ENCODE data around the gene SREBF1. TPM values are rescaled to one million over a fixed set of nuclear protein-coding genes. Genes with fewer than 3 reads are reported as not detected.

The SREBF1 gene
- polyA plus RNA-seq, 3 donors, result 7.6 to 35.9 (median 10.5) TPM

GRCh38 chr17:17846645-17847044 is 9.9 kb upstream of the SREBF1 start:
- H3K4me2 ChIP-seq (replicated peaks; ENCODE audit: extremely low read depth, low read length, poor library complexity, severe bottlenecking), result no peak overlapping the region
- no peaks in the 10 kb centered on the region for H3K27me3 ChIP-seq (ENCODE audit: control insufficient read depth in 2 of 2, insufficient read depth in 2 of 2, low read length in 2 of 2)
- H3K4me3 Mint-ChIP-seq, result no peak overlapping the region
- no peak for DNase-seq
- no peak overlapping the region for H2AFZ ChIP-seq (ENCODE audit: insufficient read depth, low read depth, low read length, poor library complexity, severe bottlenecking)
- no peak overlapping the region for H3K9ac ChIP-seq (ENCODE audit: insufficient read depth, low read length, poor library complexity, severe bottlenecking)
- no peak overlapping the region for H3K4me3 ChIP-seq (replicated peaks in 1 of 3; ENCODE audit: low read depth in 2 of 3, low read length in 3 of 3)
- peaks cover 29 to 35% of the 10 kb centered on the region in 2 donors for H3K4me1 ChIP-seq (ENCODE audit: control insufficient read depth in 1 of 2, insufficient read depth in 2 of 2, low read length in 2 of 2)
- no peaks in the 10 kb centered on the region for H3K27me3 Mint-ChIP-seq (ENCODE audit: low read depth in 3 of 3)
- TF ChIP-seq, protein P1, sequence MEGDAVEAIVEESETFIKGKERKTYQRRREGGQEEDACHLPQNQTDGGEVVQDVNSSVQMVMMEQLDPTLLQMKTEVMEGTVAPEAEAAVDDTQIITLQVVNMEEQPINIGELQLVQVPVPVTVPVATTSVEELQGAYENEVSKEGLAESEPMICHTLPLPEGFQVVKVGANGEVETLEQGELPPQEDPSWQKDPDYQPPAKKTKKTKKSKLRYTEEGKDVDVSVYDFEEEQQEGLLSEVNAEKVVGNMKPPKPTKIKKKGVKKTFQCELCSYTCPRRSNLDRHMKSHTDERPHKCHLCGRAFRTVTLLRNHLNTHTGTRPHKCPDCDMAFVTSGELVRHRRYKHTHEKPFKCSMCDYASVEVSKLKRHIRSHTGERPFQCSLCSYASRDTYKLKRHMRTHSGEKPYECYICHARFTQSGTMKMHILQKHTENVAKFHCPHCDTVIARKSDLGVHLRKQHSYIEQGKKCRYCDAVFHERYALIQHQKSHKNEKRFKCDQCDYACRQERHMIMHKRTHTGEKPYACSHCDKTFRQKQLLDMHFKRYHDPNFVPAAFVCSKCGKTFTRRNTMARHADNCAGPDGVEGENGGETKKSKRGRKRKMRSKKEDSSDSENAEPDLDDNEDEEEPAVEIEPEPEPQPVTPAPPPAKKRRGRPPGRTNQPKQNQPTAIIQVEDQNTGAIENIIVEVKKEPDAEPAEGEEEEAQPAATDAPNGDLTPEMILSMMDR (IDR thresholded peaks at IDR 0.05), result no peak
- H4K20me1 ChIP-seq (ENCODE audit: insufficient read depth, low read length), result no peaks in the 10 kb centered on the region
- peaks cover 29 to 30% of the 10 kb centered on the region in 2 donors for H3K36me3 Mint-ChIP-seq
- no peaks in the 10 kb centered on the region for H3K9me3 Mint-ChIP-seq
- H3K4me1 Mint-ChIP-seq, result peaks cover 34% of the 10 kb centered on the region
- peaks cover 8 to 19% of the 10 kb centered on the region in 2 donors for H3K36me3 ChIP-seq (replicated peaks in 1 of 2; ENCODE audit: control insufficient read depth in 1 of 2, insufficient read depth in 2 of 2, low read length in 2 of 2)
- intact Hi-C loops (cut with micrococcal nuclease), result no loop called here
- WGBS (ENCODE audit: insufficient coverage), result 95% methylated on average over 2 of the region's 8 CpGs
- H3K27ac Mint-ChIP-seq, result no peak overlapping the region
- H3K9me3 ChIP-seq (replicated peaks in 1 of 2; ENCODE audit: control insufficient read depth in 1 of 2, insufficient read depth in 1 of 2, low read length in 2 of 2), result no peaks in the 10 kb centered on the region
- H3K79me2 ChIP-seq (ENCODE audit: insufficient read depth, low read length), result no peaks in the 10 kb centered on the region
- no peak overlapping the region for H3K27ac ChIP-seq (ENCODE audit: low read depth in 1 of 2, low read length in 2 of 2)

GRCh38 chr17:17846003-17846402 is 9.2 kb upstream of the SREBF1 start:
- Histone ChIP-seq H3K9ac (ENCODE audit: insufficient read depth, low read length, poor library complexity, severe bottlenecking) (no peak overlapping the region), H3K9me3 (replicated peaks in 1 of 2; ENCODE audit: control insufficient read depth in 1 of 2, insufficient read depth in 1 of 2, low read length in 2 of 2) (no peaks in the 10 kb centered on the region), H3K27ac (ENCODE audit: low read depth in 1 of 2, low read length in 2 of 2) (no peak overlapping the region), H3K4me2 (replicated peaks; ENCODE audit: extremely low read depth, low read length, poor library complexity, severe bottlenecking) (no peak overlapping the region), H3K4me3 (replicated peaks in 1 of 3; ENCODE audit: low read depth in 2 of 3, low read length in 3 of 3) (no peak overlapping the region), H3K79me2 (ENCODE audit: insufficient read depth, low read length) (no peaks in the 10 kb centered on the region), H4K20me1 (ENCODE audit: insufficient read depth, low read length) (no peaks in the 10 kb centered on the region), H3K4me1 (ENCODE audit: control insufficient read depth in 1 of 2, insufficient read depth in 2 of 2, low read length in 2 of 2) (peaks cover 33 to 39% of the 10 kb centered on the region in 2 donors), H3K27me3 (ENCODE audit: control insufficient read depth in 2 of 2, insufficient read depth in 2 of 2, low read length in 2 of 2) (no peaks in the 10 kb centered on the region), H3K36me3 (replicated peaks in 1 of 2; ENCODE audit: control insufficient read depth in 1 of 2, insufficient read depth in 2 of 2, low read length in 2 of 2) (peaks cover 8 to 19% of the 10 kb centered on the region in 2 donors), H2AFZ (ENCODE audit: insufficient read depth, low read depth, low read length, poor library complexity, severe bottlenecking) (no peak overlapping the region)
- no peak overlapping the region for H3K4me3 Mint-ChIP-seq
- no peaks in the 10 kb centered on the region for H3K9me3 Mint-ChIP-seq
- peaks cover 27% of the 10 kb centered on the region in 2 donors for H3K36me3 Mint-ChIP-seq
- WGBS (ENCODE audit: insufficient coverage), result 93% methylated on average over 7 of the region's 8 CpGs
- H3K27me3 Mint-ChIP-seq (ENCODE audit: low read depth in 3 of 3), result no peaks in the 10 kb centered on the region
- no peak overlapping the region for H3K27ac Mint-ChIP-seq
- intact Hi-C loops (cut with micrococcal nuclease), result no loop called here
- H3K4me1 Mint-ChIP-seq, result peaks cover 38% of the 10 kb centered on the region
- DNase-seq, result no peak
- TF ChIP-seq, protein P1 (IDR thresholded peaks at IDR 0.05), result no peak

All from CD14-positive monocyte (primary cell).